Stomach (tissue), 4 donors: Measurements from ENCODE around the gene ZNF106.

Experiments used
- POLR2A ChIP-seq, 4 donors: fragments of 450-650 bp; IDR thresholded peaks; one replicate each; pipeline ENCODE4 v1.6.1; 2016; ENCODE audit warnings: antibody characterized with exemption in 4 of 4, control low read depth in 2 of 4, mild to moderate bottlenecking in 1 of 4, moderate library complexity in 1 of 4
- TF ChIP-seq, protein P1 (sequence below), 7 experiments: fragments of 450-650 bp in 4 of 7; fragments of 200-600 bp in 3 of 7; sonication (generic) in 3 of 7; IDR thresholded peaks; one replicate each; pipeline ENCODE4 v1.5.1; 2016 to 2019; ENCODE audit warnings: antibody characterized with exemption in 7 of 7, control low read depth in 2 of 7, mild to moderate bottlenecking in 1 of 7

- no peak for TF ChIP-seq POLR2A (IDR thresholded peaks at IDR 0.05)
- TF ChIP-seq, protein P1, sequence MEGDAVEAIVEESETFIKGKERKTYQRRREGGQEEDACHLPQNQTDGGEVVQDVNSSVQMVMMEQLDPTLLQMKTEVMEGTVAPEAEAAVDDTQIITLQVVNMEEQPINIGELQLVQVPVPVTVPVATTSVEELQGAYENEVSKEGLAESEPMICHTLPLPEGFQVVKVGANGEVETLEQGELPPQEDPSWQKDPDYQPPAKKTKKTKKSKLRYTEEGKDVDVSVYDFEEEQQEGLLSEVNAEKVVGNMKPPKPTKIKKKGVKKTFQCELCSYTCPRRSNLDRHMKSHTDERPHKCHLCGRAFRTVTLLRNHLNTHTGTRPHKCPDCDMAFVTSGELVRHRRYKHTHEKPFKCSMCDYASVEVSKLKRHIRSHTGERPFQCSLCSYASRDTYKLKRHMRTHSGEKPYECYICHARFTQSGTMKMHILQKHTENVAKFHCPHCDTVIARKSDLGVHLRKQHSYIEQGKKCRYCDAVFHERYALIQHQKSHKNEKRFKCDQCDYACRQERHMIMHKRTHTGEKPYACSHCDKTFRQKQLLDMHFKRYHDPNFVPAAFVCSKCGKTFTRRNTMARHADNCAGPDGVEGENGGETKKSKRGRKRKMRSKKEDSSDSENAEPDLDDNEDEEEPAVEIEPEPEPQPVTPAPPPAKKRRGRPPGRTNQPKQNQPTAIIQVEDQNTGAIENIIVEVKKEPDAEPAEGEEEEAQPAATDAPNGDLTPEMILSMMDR (IDR thresholded peaks at IDR 0.05), result no peak
These were observed 34.0 kb downstream of the ZNF106 start for GRCh38 chr15:42456971-42457370.
